ENCODE measurements around the gene CHD1L. TPM values are rescaled to one million over a fixed set of nuclear protein-coding genes. Genes with fewer than 3 reads are reported as not detected.

CHD1L gene
- polyA plus RNA-seq, 3 donors: 13.1 to 23.0 (median 15.2) TPM

DNA sequence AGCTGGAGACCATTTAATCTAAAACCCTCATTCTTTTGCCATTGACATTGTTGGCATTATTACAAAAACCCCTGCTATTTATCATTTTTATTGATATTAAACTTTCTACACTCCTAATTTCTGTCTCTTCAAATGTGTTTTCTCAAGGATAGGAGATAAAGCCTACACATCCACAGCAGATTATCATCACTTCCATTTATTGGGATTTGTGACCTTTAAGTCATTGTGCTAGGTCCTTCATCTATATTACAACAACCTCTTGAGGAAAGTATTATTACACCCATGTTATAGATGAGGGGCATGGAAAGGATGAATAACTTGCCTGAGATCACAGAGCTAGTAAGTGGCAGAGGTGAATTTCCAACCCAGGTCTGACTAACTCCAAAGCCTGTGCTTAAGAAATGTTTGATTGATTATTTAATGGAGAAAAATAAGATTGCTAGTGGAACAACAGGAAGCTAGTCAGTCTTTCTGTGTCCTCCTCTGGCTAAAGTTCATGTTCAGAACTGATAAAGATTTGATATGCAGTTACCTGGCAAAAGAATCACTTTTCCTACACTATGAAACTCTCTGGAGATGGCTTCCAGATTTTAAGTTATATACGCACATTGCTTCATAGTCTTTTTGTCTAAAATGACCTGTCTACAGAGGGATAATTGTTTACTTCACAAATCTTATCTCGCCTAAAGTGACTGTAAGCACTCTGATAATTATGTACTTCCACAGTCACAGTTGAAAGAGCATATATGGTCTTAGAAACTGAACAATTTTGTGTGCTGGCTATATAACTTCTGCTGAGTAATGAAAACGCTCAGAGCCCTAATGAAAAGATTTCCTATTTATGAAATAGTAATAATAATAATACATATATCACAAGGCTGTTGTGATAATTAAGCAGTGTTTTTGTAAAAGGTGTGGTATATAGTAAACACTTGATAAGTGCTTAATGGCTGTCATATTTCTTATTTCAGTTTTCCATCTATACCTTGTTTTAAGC is 32.4 kb upstream of the CHD1L start:
- H3K4me3 Mint-ChIP-seq: no peak overlapping the region
- no CpG with 5 or more reads among the region's 3 CpGs for WGBS (ENCODE audit: insufficient coverage)
- Histone ChIP-seq H4K20me1 (ENCODE audit: insufficient read depth, low read length) (no peaks in the 10 kb centered on the region), H3K4me2 (replicated peaks; ENCODE audit: extremely low read depth, low read length, poor library complexity, severe bottlenecking) (no peak overlapping the region), H3K27me3 (ENCODE audit: control insufficient read depth in 2 of 2, insufficient read depth in 2 of 2, low read length in 2 of 2) (no peaks in the 10 kb centered on the region), H3K27ac (ENCODE audit: low read depth in 1 of 2, low read length in 2 of 2) (no peak overlapping the region), H3K9me3 (replicated peaks in 1 of 2; ENCODE audit: control insufficient read depth in 1 of 2, insufficient read depth in 1 of 2, low read length in 2 of 2) (no peaks in the 10 kb centered on the region), H3K79me2 (ENCODE audit: insufficient read depth, low read length) (no peaks in the 10 kb centered on the region), H3K4me1 (ENCODE audit: control insufficient read depth in 1 of 2, insufficient read depth in 2 of 2, low read length in 2 of 2) (peaks cover 0 to 2% of the 10 kb centered on the region in 2 donors), H2AFZ (ENCODE audit: insufficient read depth, low read depth, low read length, poor library complexity, severe bottlenecking) (no peak overlapping the region), H3K9ac (ENCODE audit: insufficient read depth, low read length, poor library complexity, severe bottlenecking) (no peak overlapping the region), H3K36me3 (replicated peaks in 1 of 2; ENCODE audit: control insufficient read depth in 1 of 2, insufficient read depth in 2 of 2, low read length in 2 of 2) (peaks cover 37 to 68% of the 10 kb centered on the region in 2 donors), H3K4me3 (replicated peaks in 1 of 3; ENCODE audit: low read depth in 2 of 3, low read length in 3 of 3) (no peak overlapping the region)
- no peak overlapping the region for H3K27ac Mint-ChIP-seq
- intact Hi-C loops (cut with micrococcal nuclease): no loop called here
- DNase-seq: no peak
- H3K4me1 Mint-ChIP-seq: peaks cover 3% of the 10 kb centered on the region
- peaks cover 63 to 75% of the 10 kb centered on the region in 2 donors for H3K36me3 Mint-ChIP-seq
- H3K9me3 Mint-ChIP-seq: peaks cover 0 to 3% (median 2%) of the 10 kb centered on the region in 7 donors
- TF ChIP-seq, protein P1, sequence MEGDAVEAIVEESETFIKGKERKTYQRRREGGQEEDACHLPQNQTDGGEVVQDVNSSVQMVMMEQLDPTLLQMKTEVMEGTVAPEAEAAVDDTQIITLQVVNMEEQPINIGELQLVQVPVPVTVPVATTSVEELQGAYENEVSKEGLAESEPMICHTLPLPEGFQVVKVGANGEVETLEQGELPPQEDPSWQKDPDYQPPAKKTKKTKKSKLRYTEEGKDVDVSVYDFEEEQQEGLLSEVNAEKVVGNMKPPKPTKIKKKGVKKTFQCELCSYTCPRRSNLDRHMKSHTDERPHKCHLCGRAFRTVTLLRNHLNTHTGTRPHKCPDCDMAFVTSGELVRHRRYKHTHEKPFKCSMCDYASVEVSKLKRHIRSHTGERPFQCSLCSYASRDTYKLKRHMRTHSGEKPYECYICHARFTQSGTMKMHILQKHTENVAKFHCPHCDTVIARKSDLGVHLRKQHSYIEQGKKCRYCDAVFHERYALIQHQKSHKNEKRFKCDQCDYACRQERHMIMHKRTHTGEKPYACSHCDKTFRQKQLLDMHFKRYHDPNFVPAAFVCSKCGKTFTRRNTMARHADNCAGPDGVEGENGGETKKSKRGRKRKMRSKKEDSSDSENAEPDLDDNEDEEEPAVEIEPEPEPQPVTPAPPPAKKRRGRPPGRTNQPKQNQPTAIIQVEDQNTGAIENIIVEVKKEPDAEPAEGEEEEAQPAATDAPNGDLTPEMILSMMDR (IDR thresholded peaks at IDR 0.05): no peak
- peaks cover 0 to 2% (median 0%) of the 10 kb centered on the region in 3 donors for H3K27me3 Mint-ChIP-seq (ENCODE audit: low read depth in 3 of 3)

DNA sequence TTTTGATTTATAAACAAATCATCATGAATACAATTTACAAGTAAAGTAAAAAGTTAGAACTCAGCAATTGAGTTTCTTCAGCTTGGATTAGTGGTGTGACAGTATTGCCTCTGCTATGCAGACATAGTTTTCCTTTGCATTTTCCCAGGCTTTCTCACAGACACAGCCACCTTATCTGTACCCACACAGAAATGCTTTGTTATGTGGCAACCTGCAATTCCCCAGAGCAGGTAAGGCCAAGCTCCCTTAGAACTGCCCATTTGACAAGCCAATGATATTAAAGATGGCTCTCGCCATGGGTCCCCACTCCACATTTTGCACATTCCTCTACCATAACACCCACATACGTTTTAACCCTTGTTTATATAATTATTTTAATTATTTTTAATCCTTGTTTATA is 31.5 kb upstream of the CHD1L start:
- Histone ChIP-seq H3K4me1 (ENCODE audit: control insufficient read depth in 1 of 2, insufficient read depth in 2 of 2, low read length in 2 of 2) (no peaks in the 10 kb centered on the region), H2AFZ (ENCODE audit: insufficient read depth, low read depth, low read length, poor library complexity, severe bottlenecking) (no peak overlapping the region), H3K9me3 (replicated peaks in 1 of 2; ENCODE audit: control insufficient read depth in 1 of 2, insufficient read depth in 1 of 2, low read length in 2 of 2) (no peaks in the 10 kb centered on the region), H3K9ac (ENCODE audit: insufficient read depth, low read length, poor library complexity, severe bottlenecking) (no peak overlapping the region), H3K36me3 (replicated peaks in 1 of 2; ENCODE audit: control insufficient read depth in 1 of 2, insufficient read depth in 2 of 2, low read length in 2 of 2) (peaks cover 37 to 76% of the 10 kb centered on the region in 2 donors), H3K27me3 (ENCODE audit: control insufficient read depth in 2 of 2, insufficient read depth in 2 of 2, low read length in 2 of 2) (no peaks in the 10 kb centered on the region), H3K79me2 (ENCODE audit: insufficient read depth, low read length) (no peaks in the 10 kb centered on the region), H3K27ac (ENCODE audit: low read depth in 1 of 2, low read length in 2 of 2) (no peak overlapping the region), H3K4me2 (replicated peaks; ENCODE audit: extremely low read depth, low read length, poor library complexity, severe bottlenecking) (no peak overlapping the region), H4K20me1 (ENCODE audit: insufficient read depth, low read length) (no peaks in the 10 kb centered on the region), H3K4me3 (replicated peaks in 1 of 3; ENCODE audit: low read depth in 2 of 3, low read length in 3 of 3) (no peak overlapping the region)
- WGBS (ENCODE audit: insufficient coverage): no CpG with 5 or more reads among the region's 2 CpGs
- DNase-seq: no peak
- H3K36me3 Mint-ChIP-seq: peaks cover 70 to 81% of the 10 kb centered on the region in 2 donors
- intact Hi-C loops (cut with micrococcal nuclease): no loop called here
- peaks cover 0 to 3% (median 2%) of the 10 kb centered on the region in 7 donors for H3K9me3 Mint-ChIP-seq
- peaks cover 0 to 2% (median 0%) of the 10 kb centered on the region in 3 donors for H3K27me3 Mint-ChIP-seq (ENCODE audit: low read depth in 3 of 3)
- no peak overlapping the region for H3K4me3 Mint-ChIP-seq
- no peak overlapping the region for H3K27ac Mint-ChIP-seq
- H3K4me1 Mint-ChIP-seq: peaks cover 3% of the 10 kb centered on the region
- TF ChIP-seq, protein P1 (IDR thresholded peaks at IDR 0.05): no peak
